Kidney epithelial cell (primary cell): Measurements from ENCODE around the gene PLEKHO2. TPM values are rescaled to one million over a fixed set of nuclear protein-coding genes. Genes with fewer than 3 reads are reported as not detected.

Source experiments
- DNase-seq: peaks from one replicate; pipeline ENCODE4 v3.0.0-alpha.2; 2010; ENCODE audit warnings: low read depth
- H3K27me3 ChIP-seq: 2 replicates; pipeline ENCODE4 v1.6.0; 2011; ENCODE audit warnings: low read length; ENCODE audit not compliant: control insufficient read depth, insufficient read depth
- H3K36me3 ChIP-seq: 2 replicates; pipeline ENCODE4 v1.5.1; 2011; ENCODE audit warnings: low read length; ENCODE audit not compliant: control insufficient read depth, insufficient read depth
- H3K4me3 ChIP-seq: 2 replicates; pipeline ENCODE4 v1.5.1; 2011; ENCODE audit warnings: low read depth, mild to moderate bottlenecking, control low read depth, low read length
- total RNA-seq: library from RNA; depleted of rRNA; stranded (reverse); fragments of >200 nt; gene quantifications from 2 replicates; pipeline ENCODE4 v1.2.3, GENCODE V29; 2015
- TF ChIP-seq, protein P1 (sequence below): IDR thresholded peaks from 2 replicates; pipeline ENCODE4 v1.5.1; 2011; ENCODE audit warnings: mild to moderate bottlenecking, moderate library complexity, low read length, control low read depth, inconsistent platforms; ENCODE audit not compliant: insufficient read depth, poor library complexity, severe bottlenecking

The PLEKHO2 gene
- total RNA-seq, 1 donor from 2014 or later = 11.0 TPM

DNA sequence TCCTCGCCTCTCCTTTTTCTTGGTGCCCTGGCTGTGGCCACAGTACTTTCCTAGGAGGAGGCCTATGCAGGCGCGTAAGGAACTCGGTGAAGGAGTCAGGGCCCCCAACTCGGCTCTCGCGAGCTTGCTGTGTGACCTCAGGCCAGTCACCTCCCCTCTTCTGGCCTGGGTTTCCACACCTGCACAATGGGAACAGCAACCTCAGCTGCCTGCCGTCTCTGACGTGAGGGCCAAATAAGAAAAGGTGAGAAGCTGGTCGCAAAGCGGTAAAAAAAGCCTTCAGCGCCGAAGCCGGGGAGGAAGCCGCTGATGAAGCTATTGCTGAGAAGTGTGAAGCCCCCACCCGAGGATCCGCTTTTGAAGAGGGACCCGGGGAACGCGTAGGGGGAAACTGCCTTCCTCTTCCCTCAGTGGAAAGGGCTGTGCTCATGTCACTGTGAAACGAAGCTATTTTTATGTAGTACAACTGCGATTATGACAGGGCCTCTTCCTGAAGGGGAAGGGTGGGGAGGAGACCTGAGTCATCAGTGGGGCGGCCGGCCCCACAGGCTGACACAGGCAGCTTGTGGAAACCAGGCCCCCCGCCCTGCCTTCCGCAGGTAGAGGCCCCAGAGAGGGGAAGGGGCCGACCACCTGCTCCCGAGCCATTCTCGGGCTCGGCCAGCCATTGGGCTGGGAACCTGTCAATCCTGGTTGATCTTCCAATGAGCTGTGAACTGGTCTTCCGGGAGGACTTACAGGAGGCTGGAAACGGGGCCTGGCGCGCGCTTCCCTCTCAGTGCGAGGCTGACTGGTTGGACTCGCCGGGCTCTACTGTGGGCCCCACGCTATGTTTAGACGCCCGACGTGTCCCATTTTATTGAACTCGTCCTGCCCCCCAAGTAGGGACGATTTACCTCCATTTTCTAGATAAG lies 52.0 kb downstream of the PLEKHO2 start:
- TF ChIP-seq, protein P1, sequence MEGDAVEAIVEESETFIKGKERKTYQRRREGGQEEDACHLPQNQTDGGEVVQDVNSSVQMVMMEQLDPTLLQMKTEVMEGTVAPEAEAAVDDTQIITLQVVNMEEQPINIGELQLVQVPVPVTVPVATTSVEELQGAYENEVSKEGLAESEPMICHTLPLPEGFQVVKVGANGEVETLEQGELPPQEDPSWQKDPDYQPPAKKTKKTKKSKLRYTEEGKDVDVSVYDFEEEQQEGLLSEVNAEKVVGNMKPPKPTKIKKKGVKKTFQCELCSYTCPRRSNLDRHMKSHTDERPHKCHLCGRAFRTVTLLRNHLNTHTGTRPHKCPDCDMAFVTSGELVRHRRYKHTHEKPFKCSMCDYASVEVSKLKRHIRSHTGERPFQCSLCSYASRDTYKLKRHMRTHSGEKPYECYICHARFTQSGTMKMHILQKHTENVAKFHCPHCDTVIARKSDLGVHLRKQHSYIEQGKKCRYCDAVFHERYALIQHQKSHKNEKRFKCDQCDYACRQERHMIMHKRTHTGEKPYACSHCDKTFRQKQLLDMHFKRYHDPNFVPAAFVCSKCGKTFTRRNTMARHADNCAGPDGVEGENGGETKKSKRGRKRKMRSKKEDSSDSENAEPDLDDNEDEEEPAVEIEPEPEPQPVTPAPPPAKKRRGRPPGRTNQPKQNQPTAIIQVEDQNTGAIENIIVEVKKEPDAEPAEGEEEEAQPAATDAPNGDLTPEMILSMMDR = no peak
- peak overlapping the region; percentile 11 for H3K4me3 ChIP-seq

DNA sequence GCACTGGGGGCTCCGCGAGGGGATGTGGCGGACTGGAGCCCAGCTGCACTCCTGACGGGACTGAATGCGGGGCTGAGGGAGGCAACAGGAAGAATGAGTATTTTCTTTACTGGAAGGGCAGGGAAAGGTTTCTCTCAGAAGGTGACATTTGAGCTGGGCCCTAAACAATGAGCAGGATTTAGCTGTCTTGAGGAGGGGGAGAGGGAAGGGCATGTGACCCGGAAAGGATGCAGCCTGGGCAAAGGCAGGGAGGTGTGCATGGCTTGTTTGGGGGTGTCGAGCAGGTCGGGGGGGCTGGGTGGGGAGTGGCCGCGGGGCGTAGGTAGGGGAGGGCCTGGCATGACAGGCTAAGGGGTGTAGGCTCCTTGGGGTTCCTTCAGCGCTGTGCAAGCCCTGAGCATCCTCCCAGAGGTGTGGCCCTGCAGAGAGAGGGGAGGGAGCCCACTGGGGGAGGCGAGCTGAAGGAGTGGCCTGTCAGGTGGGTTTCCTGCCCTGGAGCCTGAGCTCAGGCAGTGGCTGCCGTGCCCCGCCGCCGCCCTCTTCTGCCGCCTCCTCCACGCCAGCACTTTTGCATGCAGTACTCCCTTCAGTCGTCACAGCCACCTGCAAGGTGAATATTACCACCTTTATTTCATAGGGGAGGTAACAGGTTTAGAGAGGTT lies 52.8 kb downstream of the PLEKHO2 start:
- H3K36me3 ChIP-seq = no peaks in the 10 kb centered on the region
- H3K4me3 ChIP-seq = peak overlapping the region; percentile 11
- DNase-seq = no peak
- H3K27me3 ChIP-seq = no peaks in the 10 kb centered on the region
- TF ChIP-seq, protein P1 = no peak

More for the DNA sequence above, 52.0 kb downstream of the PLEKHO2 start:
- peak; percentile 86 for DNase-seq
- no peaks in the 10 kb centered on the region for H3K27me3 ChIP-seq
- no peaks in the 10 kb centered on the region for H3K36me3 ChIP-seq

DNA sequence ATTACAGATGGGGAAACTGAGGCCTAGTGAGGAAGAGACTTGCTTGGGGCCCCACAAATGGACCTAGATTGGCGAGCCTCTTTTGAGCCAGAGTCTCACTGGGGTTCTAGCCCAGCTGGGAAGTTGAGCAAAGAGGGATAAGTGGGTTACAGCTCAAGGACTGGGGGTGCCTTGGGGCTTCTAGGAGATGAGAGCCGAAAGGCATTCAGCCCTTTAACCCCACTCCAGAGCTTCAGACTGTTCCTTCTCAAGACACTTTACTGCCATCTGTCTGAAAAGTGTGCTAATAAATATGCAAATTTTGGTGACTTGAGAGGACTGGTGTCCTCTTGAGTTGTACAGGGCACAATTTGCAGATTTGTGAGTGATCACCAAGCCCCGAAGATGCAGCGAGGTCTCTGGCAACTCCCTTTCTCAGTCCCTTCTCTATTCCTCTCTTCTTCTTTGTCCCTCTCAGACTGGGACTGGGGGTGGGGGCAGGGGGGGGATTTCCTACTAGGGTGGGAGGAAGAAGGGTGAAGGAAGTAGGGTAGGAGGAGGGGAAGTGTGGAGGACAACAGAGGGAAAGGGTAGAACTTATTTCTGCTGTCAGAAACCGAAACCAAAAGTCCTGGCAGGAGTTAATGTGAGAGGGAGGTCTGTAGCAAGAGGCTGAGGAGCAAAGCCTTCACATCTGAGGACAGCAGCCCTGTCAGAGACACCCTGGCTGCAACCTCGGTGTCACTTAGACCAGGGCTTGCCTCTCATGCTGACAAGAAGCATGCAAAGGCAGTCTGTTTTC lies 53.8 kb downstream of the PLEKHO2 start:
- Histone ChIP-seq H3K36me3 (no peaks in the 10 kb centered on the region), H3K27me3 (no peaks in the 10 kb centered on the region), H3K4me3 (no peak overlapping the region)
- DNase-seq = no peak
- TF ChIP-seq, protein P1 = no peak

DNA sequence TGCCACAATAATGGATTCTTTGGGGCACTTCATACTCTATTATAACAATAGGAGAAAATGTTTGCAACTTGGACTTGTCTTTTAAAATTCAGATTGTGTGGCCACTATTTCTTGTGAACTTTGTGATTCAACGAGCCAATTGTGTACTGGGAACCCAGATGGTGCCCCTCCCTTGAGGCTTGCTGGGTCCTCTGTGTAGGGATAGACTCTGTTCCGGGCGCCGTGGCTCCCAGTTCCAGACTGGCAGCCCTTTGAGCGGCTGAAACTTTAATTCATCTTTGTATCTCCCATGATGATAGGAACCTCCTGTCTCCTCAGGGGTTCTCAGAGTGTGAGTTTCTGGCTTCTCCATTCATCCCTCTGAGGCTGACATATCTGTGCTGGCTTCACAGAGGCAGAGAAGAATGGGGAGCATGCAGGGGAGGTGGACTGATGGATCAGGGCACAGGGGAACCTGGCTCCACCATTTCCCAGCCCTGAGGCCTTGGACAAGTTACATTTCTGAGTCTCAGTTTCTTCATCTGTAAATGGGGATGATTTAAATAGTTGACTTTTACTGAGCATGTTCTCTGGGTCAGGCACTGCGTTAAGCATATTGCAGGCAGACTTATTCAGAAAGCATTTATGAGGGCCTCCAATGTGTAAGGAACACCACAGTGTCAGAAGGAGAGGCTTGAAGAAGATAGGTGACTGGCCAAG lies 54.8 kb downstream of the PLEKHO2 start:
- DNase-seq = no peak
- Histone ChIP-seq H3K27me3 (no peaks in the 10 kb centered on the region), H3K4me3 (no peak overlapping the region), H3K36me3 (no peaks in the 10 kb centered on the region)
- TF ChIP-seq, protein P1 = no peak

DNA sequence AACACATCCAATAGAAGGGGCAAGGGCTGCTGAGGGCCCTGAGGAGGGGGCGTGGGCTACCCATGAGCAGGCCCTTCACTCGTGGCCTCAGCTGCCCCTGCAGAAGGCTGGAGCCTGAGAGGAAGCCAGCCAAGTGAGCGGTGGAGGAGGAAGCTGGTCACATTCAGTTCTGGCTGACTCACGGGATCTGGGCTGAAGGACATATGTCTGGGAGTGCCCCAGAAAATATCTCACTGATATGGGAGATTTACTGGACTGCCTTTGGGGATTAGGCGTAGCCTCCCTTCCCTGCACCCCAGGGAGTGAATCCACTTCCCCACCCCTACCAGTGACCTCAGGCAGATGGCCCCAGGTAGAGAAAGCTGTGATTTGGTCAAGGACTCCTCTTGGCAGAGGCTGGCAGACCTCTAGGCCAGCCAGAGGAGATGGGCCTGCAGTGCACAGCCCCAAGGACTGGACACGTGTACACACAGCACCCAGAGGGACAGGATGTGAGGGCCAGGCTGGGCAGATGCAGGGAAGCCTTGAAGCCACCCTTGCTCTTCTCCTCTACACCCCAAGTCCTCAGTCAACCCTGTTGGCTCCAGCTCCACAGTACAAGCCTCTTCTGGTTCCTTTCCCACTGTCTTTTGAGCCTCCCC lies 55.8 kb downstream of the PLEKHO2 start:
- Histone ChIP-seq H3K36me3 (no peaks in the 10 kb centered on the region), H3K27me3 (no peaks in the 10 kb centered on the region), H3K4me3 (no peak overlapping the region)
- no peak for DNase-seq
- TF ChIP-seq, protein P1 = no peak
